ENCODE results near the gene SYT1. TPM values are rescaled to one million over a fixed set of nuclear protein-coding genes. Genes with fewer than 3 reads are reported as not detected.

SYT1 gene
- total RNA-seq, 1 experiment from 2014 or later = 1.3 TPM

DNA sequence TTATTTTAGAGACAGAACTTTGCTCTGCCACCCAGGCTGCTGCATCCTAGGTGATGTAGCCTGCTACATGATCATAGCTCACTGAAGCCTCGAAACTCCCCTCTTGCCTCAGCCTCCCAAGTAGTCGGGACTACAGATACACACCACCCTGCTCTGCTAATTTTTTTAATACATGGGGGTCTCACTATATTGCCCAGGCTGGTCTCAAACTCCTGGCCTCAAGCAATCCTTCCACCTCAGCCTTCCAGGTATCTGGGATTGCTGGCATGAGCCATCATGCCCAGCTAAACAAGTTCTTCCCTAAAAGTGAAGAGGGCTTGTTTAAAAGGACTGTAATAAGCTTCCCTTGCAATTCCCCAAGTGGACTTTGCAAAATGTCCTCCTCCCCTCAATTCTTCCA lies 515.8 kb downstream of the SYT1 start:
- CTCF ChIA-PET = no interaction called here
- TF ChIP-seq, protein P1, sequence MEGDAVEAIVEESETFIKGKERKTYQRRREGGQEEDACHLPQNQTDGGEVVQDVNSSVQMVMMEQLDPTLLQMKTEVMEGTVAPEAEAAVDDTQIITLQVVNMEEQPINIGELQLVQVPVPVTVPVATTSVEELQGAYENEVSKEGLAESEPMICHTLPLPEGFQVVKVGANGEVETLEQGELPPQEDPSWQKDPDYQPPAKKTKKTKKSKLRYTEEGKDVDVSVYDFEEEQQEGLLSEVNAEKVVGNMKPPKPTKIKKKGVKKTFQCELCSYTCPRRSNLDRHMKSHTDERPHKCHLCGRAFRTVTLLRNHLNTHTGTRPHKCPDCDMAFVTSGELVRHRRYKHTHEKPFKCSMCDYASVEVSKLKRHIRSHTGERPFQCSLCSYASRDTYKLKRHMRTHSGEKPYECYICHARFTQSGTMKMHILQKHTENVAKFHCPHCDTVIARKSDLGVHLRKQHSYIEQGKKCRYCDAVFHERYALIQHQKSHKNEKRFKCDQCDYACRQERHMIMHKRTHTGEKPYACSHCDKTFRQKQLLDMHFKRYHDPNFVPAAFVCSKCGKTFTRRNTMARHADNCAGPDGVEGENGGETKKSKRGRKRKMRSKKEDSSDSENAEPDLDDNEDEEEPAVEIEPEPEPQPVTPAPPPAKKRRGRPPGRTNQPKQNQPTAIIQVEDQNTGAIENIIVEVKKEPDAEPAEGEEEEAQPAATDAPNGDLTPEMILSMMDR (IDR thresholded peaks at IDR 0.05; ENCODE audit: unreplicated experiment) = no peak
- Mint-ChIP-seq H3K36me3 (ENCODE audit: insufficient read depth, unreplicated experiment) (no peaks in the 10 kb centered on the region), H3K27ac (ENCODE audit: unreplicated experiment) (no peak overlapping the region), H3K27me3 (ENCODE audit: unreplicated experiment) (no peaks in the 10 kb centered on the region), H3K9me3 (ENCODE audit: low read depth, unreplicated experiment) (no peaks in the 10 kb centered on the region), H3K4me3 (ENCODE audit: low read depth, unreplicated experiment) (no peak overlapping the region), H3K4me1 (ENCODE audit: low read depth, unreplicated experiment) (no peaks in the 10 kb centered on the region)
- BruUV-seq (replicated peaks) = no TSS peak
- intact Hi-C loops (cut with micrococcal nuclease; ENCODE audit: unreplicated experiment) = no loop called here
- no peak for DNase-seq

DNA sequence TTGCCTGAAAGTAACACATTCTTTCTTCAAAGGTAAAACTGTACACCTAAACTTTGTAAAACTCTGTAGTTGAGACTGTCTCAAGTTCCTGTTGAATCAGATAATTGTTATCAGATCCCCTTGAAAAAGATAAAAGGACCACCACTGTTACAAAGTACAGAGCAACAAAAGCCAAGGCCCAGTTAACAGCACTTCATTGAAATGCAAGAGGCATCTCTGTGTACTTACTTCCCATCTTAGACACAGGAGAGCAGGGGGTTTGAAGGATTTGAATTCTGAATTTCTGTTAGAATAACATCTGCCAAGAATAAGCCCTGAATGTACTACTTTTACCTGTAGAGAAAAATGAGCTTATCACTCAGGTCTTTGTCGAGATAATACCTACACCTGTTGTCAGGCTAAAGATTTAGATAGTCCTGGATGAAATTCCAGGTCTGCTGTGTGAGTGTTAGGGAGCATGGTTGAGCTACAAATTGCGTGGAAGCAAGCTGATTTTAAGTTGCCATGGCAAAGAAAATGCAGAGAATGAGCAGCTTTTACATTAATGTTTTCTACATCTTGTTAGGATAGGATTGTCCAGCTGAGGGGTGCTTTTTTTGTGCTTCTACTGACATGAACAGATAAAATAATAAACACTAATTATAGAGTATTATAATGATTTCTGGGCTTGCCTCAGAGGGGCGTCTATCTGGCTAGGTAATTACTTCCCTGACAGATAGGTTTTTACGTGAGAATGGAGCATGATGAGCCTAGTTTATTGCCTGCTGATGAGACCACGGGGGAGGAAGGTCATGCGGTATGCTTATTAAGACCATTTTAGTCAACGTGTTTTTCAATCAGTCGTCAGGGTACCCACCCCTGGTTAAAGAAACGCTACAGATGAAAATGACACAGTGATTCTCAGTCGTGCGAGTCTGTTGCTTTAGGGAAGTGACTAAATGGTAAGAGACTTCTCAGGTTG lies 517.0 kb downstream of the SYT1 start:
- Mint-ChIP-seq H3K4me1 (ENCODE audit: low read depth, unreplicated experiment) (no peaks in the 10 kb centered on the region), H3K36me3 (ENCODE audit: insufficient read depth, unreplicated experiment) (no peaks in the 10 kb centered on the region), H3K27ac (ENCODE audit: unreplicated experiment) (no peak overlapping the region), H3K27me3 (ENCODE audit: unreplicated experiment) (no peaks in the 10 kb centered on the region), H3K9me3 (ENCODE audit: low read depth, unreplicated experiment) (no peaks in the 10 kb centered on the region), H3K4me3 (ENCODE audit: low read depth, unreplicated experiment) (no peak overlapping the region)
- CTCF ChIA-PET = no interaction called here
- no TSS peak for BruUV-seq (replicated peaks)
- DNase-seq = no peak
- TF ChIP-seq, protein P1 (IDR thresholded peaks at IDR 0.05; ENCODE audit: unreplicated experiment) = no peak
- intact Hi-C loops (cut with micrococcal nuclease; ENCODE audit: unreplicated experiment) = no loop called here

DNA sequence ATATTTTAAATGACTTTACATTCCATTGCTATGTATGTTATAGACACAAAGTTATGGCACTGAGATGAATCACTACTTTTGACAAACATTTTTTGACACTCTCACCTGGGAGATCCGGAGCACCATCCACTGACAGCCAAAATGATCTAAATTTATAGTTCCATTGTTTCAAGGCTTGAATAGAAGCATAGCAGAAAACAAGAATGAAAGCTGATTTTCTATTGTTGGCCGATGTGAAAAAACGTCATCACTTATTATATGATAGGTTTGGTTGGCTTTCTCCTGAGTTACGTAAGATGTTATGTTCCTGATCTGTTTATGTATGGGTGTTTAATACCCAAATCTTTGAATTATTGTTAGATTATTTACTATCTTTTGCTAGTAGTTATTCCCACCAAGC lies 520.0 kb downstream of the SYT1 start:
- H3K4me3 Mint-ChIP-seq (ENCODE audit: low read depth, unreplicated experiment) = no peak overlapping the region
- no peaks in the 10 kb centered on the region for H3K27me3 Mint-ChIP-seq (ENCODE audit: unreplicated experiment)
- TF ChIP-seq, protein P1 (IDR thresholded peaks at IDR 0.05; ENCODE audit: unreplicated experiment) = no peak
- CTCF ChIA-PET = no interaction called here
- no peaks in the 10 kb centered on the region for H3K4me1 Mint-ChIP-seq (ENCODE audit: low read depth, unreplicated experiment)
- BruUV-seq (replicated peaks) = no TSS peak
- intact Hi-C loops (cut with micrococcal nuclease; ENCODE audit: unreplicated experiment) = no loop called here
- no peaks in the 10 kb centered on the region for H3K9me3 Mint-ChIP-seq (ENCODE audit: low read depth, unreplicated experiment)
- no peaks in the 10 kb centered on the region for H3K36me3 Mint-ChIP-seq (ENCODE audit: insufficient read depth, unreplicated experiment)
- DNase-seq = no peak
- no peak overlapping the region for H3K27ac Mint-ChIP-seq (ENCODE audit: unreplicated experiment)

DNA sequence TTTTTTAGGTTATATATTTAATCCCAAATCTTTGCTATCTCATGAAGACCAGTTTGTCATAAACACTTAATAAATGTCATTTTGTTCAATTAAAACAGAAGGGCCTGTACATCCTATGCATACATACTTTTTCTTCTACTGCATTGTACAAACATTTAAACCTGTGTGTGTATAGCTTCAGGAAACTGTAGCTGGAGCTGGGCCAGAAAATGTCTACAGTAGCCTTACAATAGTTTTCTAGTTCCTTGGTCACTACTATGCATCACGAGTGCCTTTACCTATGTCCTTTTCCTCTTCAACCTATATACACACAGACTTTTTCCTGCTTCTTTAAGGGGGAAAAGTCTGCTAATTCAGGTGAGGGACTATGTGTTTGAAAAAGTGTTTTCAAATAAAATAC lies 523.4 kb downstream of the SYT1 start:
- Mint-ChIP-seq H3K27me3 (ENCODE audit: unreplicated experiment) (no peaks in the 10 kb centered on the region), H3K27ac (ENCODE audit: unreplicated experiment) (no peak overlapping the region), H3K36me3 (ENCODE audit: insufficient read depth, unreplicated experiment) (no peaks in the 10 kb centered on the region), H3K4me3 (ENCODE audit: low read depth, unreplicated experiment) (no peak overlapping the region), H3K4me1 (ENCODE audit: low read depth, unreplicated experiment) (no peaks in the 10 kb centered on the region), H3K9me3 (ENCODE audit: low read depth, unreplicated experiment) (no peaks in the 10 kb centered on the region)
- TF ChIP-seq, protein P1 (IDR thresholded peaks at IDR 0.05; ENCODE audit: unreplicated experiment) = no peak
- CTCF ChIA-PET = no interaction called here
- no TSS peak for BruUV-seq (replicated peaks)
- DNase-seq = no peak
- intact Hi-C loops (cut with micrococcal nuclease; ENCODE audit: unreplicated experiment) = no loop called here

Measured in Calu3 (cell line).